Measurements from ENCODE around the gene MIA2. TPM values are rescaled to one million over a fixed set of nuclear protein-coding genes. Genes with fewer than 3 reads are reported as not detected.

MIA2 gene
- total RNA-seq, 1 experiment from 2014 or later, result 15.0 TPM

GRCh38 chr14:39316830-39317553, 83.3 kb downstream of the MIA2 start:
- Histone ChIP-seq H3K23me2 (ENCODE audit: insufficient read length, low read depth, low read length, poor library complexity, severe bottlenecking) (no peaks in the 10 kb centered on the region), H4K5ac (ENCODE audit: insufficient read length, low read depth, low read length) (no peak overlapping the region), H3K9me3 (ENCODE audit: control insufficient read depth, low read depth, low read length) (no peaks in the 10 kb centered on the region), H3T11ph (ENCODE audit: low read length) (no peak overlapping the region), H2BK20ac (ENCODE audit: low read depth, low read length, poor library complexity, severe bottlenecking) (no peak overlapping the region), H2BK12ac (ENCODE audit: insufficient read length, low read depth, low read length) (no peak overlapping the region), H2AK5ac (ENCODE audit: insufficient read length, low read length) (no peak overlapping the region), H3K79me2 (ENCODE audit: insufficient read depth, low read length) (no peaks in the 10 kb centered on the region), H3K18ac (ENCODE audit: insufficient read length, low read depth, low read length) (no peak overlapping the region), H2BK5ac (ENCODE audit: insufficient read length, low read length) (no peak overlapping the region), H3K4ac (ENCODE audit: low read depth, low read length) (no peak overlapping the region), H3K79me1 (ENCODE audit: insufficient read depth, low read depth, low read length, poor library complexity, severe bottlenecking) (no peaks in the 10 kb centered on the region), H3K56ac (ENCODE audit: insufficient read length, low read depth, low read length) (no peak overlapping the region), H4K91ac (ENCODE audit: insufficient read length, low read depth, low read length) (no peak overlapping the region), H3K4me1 (ENCODE audit: insufficient read depth, low read length) (no peaks in the 10 kb centered on the region), H2BK120ac (ENCODE audit: low read depth, low read length, poor library complexity, severe bottlenecking) (no peak overlapping the region), H3K23ac (ENCODE audit: insufficient read length, low read depth, low read length) (no peak overlapping the region), H4K8ac (replicated peaks; ENCODE audit: insufficient read length, low read depth, low read length) (no peak overlapping the region), H3K14ac (ENCODE audit: insufficient read depth, low read length) (no peak overlapping the region), H4K20me1 (ENCODE audit: control insufficient read depth, insufficient read depth, insufficient read length) (no peaks in the 10 kb centered on the region), H2BK15ac (ENCODE audit: low read depth, low read length) (no peak overlapping the region), H3K9ac (ENCODE audit: extremely low read depth, insufficient read length, low read length) (no peak overlapping the region), H3K27me3 (ENCODE audit: insufficient read depth, low read length) (no peaks in the 10 kb centered on the region), H2AFZ (ENCODE audit: low read length) (no peak overlapping the region), H3K27ac (ENCODE audit: insufficient read length, low read depth, low read length) (no peak overlapping the region), H3K4me2 (ENCODE audit: insufficient read depth, insufficient read length, low read length) (no peak overlapping the region)
- H3K27ac Mint-ChIP-seq, result peak overlapping the region in 1 of 3 experiments; percentile 6; a peak in 1 of 7 replicates
- H3K36me3 Mint-ChIP-seq (ENCODE audit: insufficient read depth in 1 of 3, low read depth in 3 of 3), result peaks cover 0 to 8% (median 6%) of the 10 kb centered on the region in 3 experiments; a peak in 4 of 7 replicates
- no peaks in the 10 kb centered on the region for H3K9me3 Mint-ChIP-seq
- DNase-seq, result no peak
- H3K27me3 Mint-ChIP-seq (ENCODE audit: low read depth), result no peaks in the 10 kb centered on the region
- WGBS (ENCODE audit: extremely low coverage, insufficient read length, low lambda C conversion rate), result no CpG with 5 or more reads among the region's 8 CpGs
- H3K4me3 Mint-ChIP-seq, result no peak overlapping the region
- H3K4me1 Mint-ChIP-seq, result peaks cover 0 to 4% of the 10 kb centered on the region in 2 experiments; a peak in 1 of 4 replicates
- TF ChIP-seq CTCF (conservative IDR thresholded peaks at IDR 0.05), result no peak
